ENCODE measurements around the gene DST.
"Not testable (repeated sequence)": the region's sequence is repeated elsewhere in the genome, so short reads cannot be mapped to it uniquely, and the experiment has no call there.

Gene DST

DNA sequence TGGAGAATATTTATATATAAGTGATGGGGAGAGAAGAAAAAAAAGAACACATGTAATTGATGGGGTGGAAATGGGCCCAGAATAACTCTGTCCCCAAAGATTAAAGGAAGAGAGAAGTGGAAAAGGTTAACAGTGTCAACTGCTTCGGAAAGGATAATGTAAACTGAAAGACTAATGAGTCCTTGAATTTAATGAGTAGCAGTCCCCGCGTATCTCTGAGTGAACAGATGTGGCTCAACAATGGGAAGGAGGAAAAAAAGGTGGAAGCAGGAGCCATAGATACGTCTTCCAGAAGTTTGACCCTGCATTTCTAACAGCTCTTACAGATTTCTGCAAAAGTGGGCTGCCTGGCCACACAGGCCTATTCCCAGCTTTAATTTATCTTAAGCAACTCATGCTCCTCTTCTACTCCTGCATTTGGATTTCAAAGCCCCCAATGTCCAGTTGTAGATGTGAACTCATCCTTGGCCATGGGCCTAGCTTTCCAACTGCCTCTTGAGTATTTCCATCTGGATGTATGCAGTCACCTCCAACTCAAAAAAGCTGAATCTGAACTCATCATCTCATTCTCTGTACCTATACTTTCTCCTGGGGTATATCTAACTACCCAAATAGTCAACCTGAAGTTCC lies 61.3 kb downstream of the DST start:
- Histone ChIP-seq H3K36me3 (ENCODE audit: insufficient read depth, low read length) (no peaks in the 10 kb centered on the region; the same call in 1 of the 2 replicates), H3K9me3 (ENCODE audit: control insufficient read depth, insufficient read depth, low read length) (no peaks in the 10 kb centered on the region)

GRCh38 chr6:56580271-56580670 lies 62.4 kb downstream of the DST start:
- H3K36me3 ChIP-seq (ENCODE audit: insufficient read depth, low read length): no peaks in the 10 kb centered on the region; the same call in 1 of the 2 replicates
- H3K9me3 ChIP-seq (ENCODE audit: control insufficient read depth, insufficient read depth, low read length): no peaks in the 10 kb centered on the region
- H3K4me1 ChIP-seq (ENCODE audit: insufficient read depth, low read length): no peaks in the 10 kb centered on the region
- H3K9ac ChIP-seq (ENCODE audit: low read depth, low read length): no peak overlapping the region

More for the DNA sequence above, 61.3 kb downstream of the DST start:
- Histone ChIP-seq H3K9ac (ENCODE audit: low read depth, low read length) (no peak overlapping the region), H3K4me1 (ENCODE audit: insufficient read depth, low read length) (no peaks in the 10 kb centered on the region)

DNA sequence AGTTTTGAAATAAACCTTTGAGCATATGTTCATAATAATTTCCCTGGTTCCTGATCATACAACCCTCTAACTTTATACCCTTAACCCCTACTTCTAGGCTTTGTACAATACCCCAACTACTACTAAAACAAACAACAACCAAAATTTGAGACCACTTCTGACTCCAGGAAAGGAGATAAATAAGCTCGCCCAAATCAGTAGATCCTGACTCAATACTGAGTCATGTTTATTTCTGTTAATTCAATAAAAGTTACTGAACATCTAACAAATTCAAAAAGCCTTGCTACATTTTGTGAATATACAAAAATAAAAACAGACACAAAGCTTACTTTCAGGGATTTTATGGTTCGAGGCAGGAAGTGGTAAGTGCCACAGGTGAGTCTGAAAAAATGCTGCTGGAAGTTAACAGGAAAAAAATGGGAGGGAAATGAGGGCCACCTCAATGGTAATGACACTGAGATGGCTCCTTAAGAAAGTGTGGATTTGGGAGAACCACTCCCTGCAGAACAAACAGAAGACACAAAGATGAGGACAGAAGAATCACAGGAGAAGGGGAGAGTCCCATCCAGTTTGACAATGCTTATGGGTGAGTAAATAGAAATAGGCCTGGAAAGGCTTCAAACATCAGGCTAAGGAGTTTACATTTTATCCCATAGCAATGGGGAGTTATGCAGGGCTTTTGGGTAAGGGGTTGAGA lies 63.4 kb downstream of the DST start:
- Histone ChIP-seq H3K9ac (ENCODE audit: low read depth, low read length) (no peak overlapping the region), H3K36me3 (ENCODE audit: insufficient read depth, low read length) (no peaks in the 10 kb centered on the region; the same call in 1 of the 2 replicates), H3K9me3 (ENCODE audit: control insufficient read depth, insufficient read depth, low read length) (no peaks in the 10 kb centered on the region), H3K4me1 (ENCODE audit: insufficient read depth, low read length) (no peaks in the 10 kb centered on the region)

GRCh38 chr6:56575736-56576135 lies 67.0 kb downstream of the DST start:
- Histone ChIP-seq H3K36me3 (ENCODE audit: insufficient read depth, low read length) (peaks cover 8% of the 10 kb centered on the region), H3K4me1 (ENCODE audit: insufficient read depth, low read length) (no peaks in the 10 kb centered on the region), H3K9ac (ENCODE audit: low read depth, low read length) (no peak overlapping the region), H3K9me3 (ENCODE audit: control insufficient read depth, insufficient read depth, low read length) (no peaks in the 10 kb centered on the region)

GRCh38 chr6:56574292-56574691 lies 68.4 kb downstream of the DST start:
- H3K36me3 ChIP-seq (ENCODE audit: insufficient read depth, low read length): peaks cover 12% of the 10 kb centered on the region; the same call in 1 of the 2 replicates
- H3K9me3 ChIP-seq (ENCODE audit: control insufficient read depth, insufficient read depth, low read length): no peaks in the 10 kb centered on the region
- H3K4me1 ChIP-seq (ENCODE audit: insufficient read depth, low read length): no peaks in the 10 kb centered on the region
- no peak overlapping the region for H3K9ac ChIP-seq (ENCODE audit: low read depth, low read length)

DNA sequence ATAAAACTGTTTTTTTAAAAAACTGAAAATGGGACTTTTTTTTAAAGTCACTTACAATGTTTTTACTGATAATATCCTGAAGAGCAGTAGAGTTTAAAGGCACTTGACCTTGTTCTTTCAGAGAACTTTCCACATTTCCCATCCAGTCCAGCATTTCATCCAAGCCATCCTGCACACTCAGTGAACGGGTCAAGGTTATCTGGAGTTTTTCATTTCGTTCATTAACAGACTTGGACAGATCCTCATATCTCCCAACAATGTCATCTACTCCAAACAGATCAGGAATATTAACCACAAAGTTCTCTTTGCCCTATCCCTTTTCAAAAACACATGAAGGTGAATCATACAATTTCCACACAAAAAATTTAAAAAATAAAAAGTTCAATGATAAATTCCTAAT lies 69.1 kb downstream of the DST start:
- no peaks in the 10 kb centered on the region for H3K9me3 ChIP-seq (ENCODE audit: control insufficient read depth, insufficient read depth, low read length)
- H3K36me3 ChIP-seq (ENCODE audit: insufficient read depth, low read length): peaks cover 12% of the 10 kb centered on the region; the same call in 1 of the 2 replicates
- H3K9ac ChIP-seq (ENCODE audit: low read depth, low read length): no peak overlapping the region
- no peaks in the 10 kb centered on the region for H3K4me1 ChIP-seq (ENCODE audit: insufficient read depth, low read length)

DNA sequence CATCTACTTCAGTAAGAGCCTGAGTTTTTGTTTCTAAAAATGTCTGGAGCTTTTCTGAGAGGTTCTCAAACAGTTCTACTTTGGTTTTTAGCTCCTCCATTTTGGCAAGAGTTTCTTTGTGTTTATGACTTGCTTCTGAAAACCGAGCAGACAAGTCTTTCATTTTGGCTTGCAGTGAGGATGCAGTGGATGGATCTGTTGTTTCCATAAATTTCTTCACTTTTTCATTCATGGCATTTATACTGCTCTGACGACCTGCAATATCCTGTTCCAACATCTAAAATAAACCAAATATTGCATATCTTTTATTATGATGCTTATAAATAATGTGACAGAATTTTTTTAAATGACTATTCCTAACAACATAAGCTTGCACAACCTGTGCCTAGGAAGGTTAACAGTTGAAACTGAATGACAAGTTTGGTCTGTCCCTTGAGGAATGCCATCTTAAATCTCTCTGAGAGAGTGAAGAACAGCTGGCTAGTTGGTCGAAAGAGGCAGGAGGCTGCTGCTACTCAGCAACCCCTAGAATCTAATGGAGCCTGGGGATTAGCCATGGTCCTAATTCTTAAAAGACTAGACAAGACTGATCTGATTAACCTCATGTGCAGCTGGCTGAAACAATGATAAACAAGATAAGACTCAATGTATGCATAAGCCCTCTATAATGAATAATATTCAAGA lies 69.8 kb downstream of the DST start:
- H3K9ac ChIP-seq (ENCODE audit: low read depth, low read length): no peak overlapping the region
- peaks cover 12% of the 10 kb centered on the region; the same call in 1 of the 2 replicates for H3K36me3 ChIP-seq (ENCODE audit: insufficient read depth, low read length)
- no peaks in the 10 kb centered on the region for H3K4me1 ChIP-seq (ENCODE audit: insufficient read depth, low read length)
- H3K9me3 ChIP-seq (ENCODE audit: control insufficient read depth, insufficient read depth, low read length): no peaks in the 10 kb centered on the region

DNA sequence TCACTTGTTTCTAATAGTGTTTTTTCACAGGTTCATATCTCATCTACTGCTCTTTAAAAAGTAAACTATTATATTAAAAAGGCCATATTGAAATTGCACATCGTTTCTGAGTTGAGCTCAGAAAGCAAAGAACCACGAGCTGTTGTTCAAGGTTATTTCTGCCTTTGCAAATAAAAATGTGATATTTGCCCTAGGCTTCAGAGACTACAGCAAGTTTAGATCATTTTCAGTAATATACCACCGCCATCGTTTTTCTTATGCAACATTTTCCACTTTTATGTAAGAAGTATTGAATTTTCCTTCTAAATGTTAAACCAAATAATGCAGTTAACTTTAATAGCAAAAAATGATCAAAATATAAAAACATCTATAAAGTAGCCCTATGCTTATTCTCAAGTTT lies 71.1 kb downstream of the DST start:
- H3K9me3 ChIP-seq (ENCODE audit: control insufficient read depth, insufficient read depth, low read length): no peaks in the 10 kb centered on the region
- H3K36me3 ChIP-seq (ENCODE audit: insufficient read depth, low read length): peaks cover 12% of the 10 kb centered on the region; the same call in 1 of the 2 replicates
- no peaks in the 10 kb centered on the region for H3K4me1 ChIP-seq (ENCODE audit: insufficient read depth, low read length)
- H3K9ac ChIP-seq (ENCODE audit: low read depth, low read length): no peak overlapping the region

DNA sequence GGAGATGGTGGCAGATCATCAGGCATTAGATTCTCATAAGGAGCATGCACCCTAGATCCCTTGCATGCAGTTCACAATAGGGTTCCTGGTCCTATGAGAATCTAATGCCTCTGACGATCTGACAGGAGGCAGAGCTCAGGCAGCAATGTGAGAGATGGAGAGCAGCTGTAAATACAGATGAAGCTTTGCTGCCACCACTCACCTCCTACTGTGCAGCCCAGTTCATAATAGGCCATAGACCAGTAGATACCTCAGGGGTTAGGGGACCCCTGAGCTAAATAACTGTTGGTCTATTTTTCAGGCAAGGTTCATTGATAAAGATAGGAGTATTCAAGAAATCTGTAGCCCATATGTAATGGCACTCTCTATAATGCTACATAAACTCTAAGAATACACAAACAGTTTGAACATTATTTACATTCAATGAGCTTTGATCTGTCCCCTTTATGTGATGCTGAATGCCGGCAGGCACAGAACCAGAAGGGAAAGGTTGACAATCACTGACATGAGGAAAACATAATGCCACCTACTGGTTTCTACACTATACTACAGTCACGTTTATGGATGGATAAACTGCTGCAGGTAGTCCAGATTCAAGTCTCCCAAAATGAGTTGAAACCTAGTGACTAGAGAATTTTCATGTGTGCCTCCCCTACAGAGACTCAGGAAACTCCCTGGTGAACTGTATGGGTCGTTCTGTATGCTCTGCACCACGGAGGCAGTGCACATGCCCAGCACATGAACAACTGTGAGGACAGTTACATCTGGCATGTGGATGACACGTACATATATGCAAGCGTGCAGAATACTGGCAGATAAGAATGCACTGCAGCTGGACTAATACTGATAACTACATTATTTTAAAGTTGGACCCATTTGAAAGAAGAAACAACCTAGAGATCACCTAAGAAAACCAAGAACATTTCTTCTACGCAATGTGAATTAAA lies 72.0 kb downstream of the DST start:
- no peaks in the 10 kb centered on the region for H3K9me3 ChIP-seq (ENCODE audit: control insufficient read depth, insufficient read depth, low read length)
- H3K9ac ChIP-seq (ENCODE audit: low read depth, low read length): no peak overlapping the region
- no peaks in the 10 kb centered on the region for H3K4me1 ChIP-seq (ENCODE audit: insufficient read depth, low read length)
- peaks cover 12% of the 10 kb centered on the region; the same call in 1 of the 2 replicates for H3K36me3 ChIP-seq (ENCODE audit: insufficient read depth, low read length)

DNA sequence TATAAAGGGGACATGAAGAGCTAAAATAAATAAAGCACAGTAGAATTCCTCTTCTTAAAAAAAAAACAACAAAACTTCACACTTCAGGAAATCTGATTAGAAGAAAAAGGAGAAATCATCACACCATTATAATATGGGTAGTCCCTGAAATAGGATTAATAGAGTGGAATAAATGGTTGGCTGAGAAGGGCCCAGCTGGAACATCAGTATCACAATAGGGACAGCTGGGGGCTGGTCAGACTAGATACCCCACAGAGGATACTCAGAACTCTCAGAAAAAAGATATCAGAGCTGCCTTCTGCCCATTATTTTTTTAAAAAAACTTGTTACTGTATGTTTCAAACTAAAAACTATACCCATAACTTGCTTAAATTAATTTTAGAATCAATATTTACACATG lies 75.2 kb downstream of the DST start:
- no peaks in the 10 kb centered on the region for H3K9me3 ChIP-seq (ENCODE audit: control insufficient read depth, insufficient read depth, low read length)
- peaks cover 4% of the 10 kb centered on the region; the same call in 1 of the 2 replicates for H3K36me3 ChIP-seq (ENCODE audit: insufficient read depth, low read length)
- no peaks in the 10 kb centered on the region for H3K4me1 ChIP-seq (ENCODE audit: insufficient read depth, low read length)
- H3K9ac ChIP-seq (ENCODE audit: low read depth, low read length): no peak overlapping the region

- not testable (repeated sequence) for H3K4me1 ChIP-seq (ENCODE audit: insufficient read depth, low read length); H3K9me3 ChIP-seq (ENCODE audit: control insufficient read depth, insufficient read depth, low read length); H3K36me3 ChIP-seq (ENCODE audit: insufficient read depth, low read length); H3K9ac ChIP-seq (ENCODE audit: low read depth, low read length)
These were observed 80.0 kb downstream of the DST start for GRCh38 chr6:56562730-56563129.

DNA sequence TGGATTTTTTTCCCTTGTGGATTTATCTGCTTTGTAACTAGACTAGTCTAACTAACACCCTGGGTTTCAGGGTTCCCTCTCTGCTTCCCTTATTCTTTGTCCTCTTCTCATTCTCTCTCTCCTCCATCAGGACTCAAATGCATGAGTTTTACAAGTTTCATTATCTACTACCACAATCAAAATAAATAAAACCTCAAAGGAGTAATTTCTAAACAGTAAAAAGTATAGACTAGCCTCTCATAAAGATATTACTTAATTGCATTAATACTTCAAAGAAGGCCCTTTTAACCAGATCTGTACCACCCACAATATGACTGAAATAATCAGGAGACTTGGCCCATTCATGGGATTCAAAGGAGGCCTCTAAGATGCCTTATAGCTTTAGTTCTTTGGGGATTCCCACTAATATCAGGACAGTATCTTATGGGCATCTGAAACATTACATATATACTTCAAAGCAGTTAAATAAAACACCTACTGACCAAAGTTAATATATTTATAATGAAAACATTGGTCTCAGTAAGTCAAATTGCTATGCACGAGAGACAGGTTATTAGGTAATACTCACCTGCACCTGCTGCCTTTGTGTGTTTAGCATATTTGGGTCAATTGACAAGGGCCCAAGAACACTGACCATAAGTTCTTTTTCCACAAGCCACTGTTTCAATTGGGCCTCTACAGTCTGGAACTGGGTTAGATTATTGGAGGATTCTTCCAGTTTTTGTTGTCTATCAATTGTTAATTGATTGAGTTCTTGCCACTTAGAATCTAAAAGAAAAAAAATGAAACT lies 85.7 kb downstream of the DST start:
- no peaks in the 10 kb centered on the region for H3K4me1 ChIP-seq (ENCODE audit: insufficient read depth, low read length)

GRCh38 chr6:56555438-56555872 lies 87.2 kb downstream of the DST start:
- no peaks in the 10 kb centered on the region for H3K4me1 ChIP-seq (ENCODE audit: insufficient read depth, low read length)
- H3K9me3 ChIP-seq (ENCODE audit: control insufficient read depth, insufficient read depth, low read length): no peaks in the 10 kb centered on the region
- H3K36me3 ChIP-seq (ENCODE audit: insufficient read depth, low read length): peaks cover 19% of the 10 kb centered on the region
- no peak overlapping the region for H3K9ac ChIP-seq (ENCODE audit: low read depth, low read length)

More for the DNA sequence above, 85.7 kb downstream of the DST start:
- no peaks in the 10 kb centered on the region for H3K9me3 ChIP-seq (ENCODE audit: control insufficient read depth, insufficient read depth, low read length)
- no peak overlapping the region for H3K9ac ChIP-seq (ENCODE audit: low read depth, low read length)
- H3K36me3 ChIP-seq (ENCODE audit: insufficient read depth, low read length): peaks cover 20% of the 10 kb centered on the region
